Measurements from ENCODE around the gene CRACR2A. TPM values are rescaled to one million over a fixed set of nuclear protein-coding genes. Genes with fewer than 3 reads are reported as not detected.

Gene CRACR2A
- polyA plus RNA-seq, 3 donors, result 1.2 to 1.8 (median 1.7) TPM

- no peak for DNase-seq (ENCODE audit: low read depth in 3 of 3, low spot score in 2 of 3)
These were observed 150.4 kb downstream of the CRACR2A start for GRCh38 chr12:3602488-3602887.

GRCh38 chr12:3601461-3602150, 151.3 kb downstream of the CRACR2A start:
- DNase-seq (ENCODE audit: low read depth in 3 of 3, low spot score in 2 of 3), result no peak

GRCh38 chr12:3600951-3601350, 152.0 kb downstream of the CRACR2A start:
- no peak for DNase-seq (ENCODE audit: low read depth in 3 of 3, low spot score in 2 of 3)

GRCh38 chr12:3600039-3600720, 152.7 kb downstream of the CRACR2A start:
- no peak for DNase-seq (ENCODE audit: low read depth in 3 of 3, low spot score in 2 of 3)

GRCh38 chr12:3598896-3599860, 153.7 kb downstream of the CRACR2A start:
- no peak for DNase-seq (ENCODE audit: low read depth in 3 of 3, low spot score in 2 of 3)

- no peak for DNase-seq (ENCODE audit: low read depth in 3 of 3, low spot score in 2 of 3)
These were observed 155.2 kb downstream of the CRACR2A start for GRCh38 chr12:3597526-3598210.

- DNase-seq (ENCODE audit: low read depth in 3 of 3, low spot score in 2 of 3), result no peak
These were observed 156.1 kb downstream of the CRACR2A start for GRCh38 chr12:3596703-3597415.

GRCh38 chr12:3595721-3596120, 157.2 kb downstream of the CRACR2A start:
- no peak for DNase-seq (ENCODE audit: low read depth in 3 of 3, low spot score in 2 of 3)

GRCh38 chr12:3594966-3595365, 157.9 kb downstream of the CRACR2A start:
- DNase-seq (ENCODE audit: low read depth in 3 of 3, low spot score in 2 of 3), result no peak

- DNase-seq (ENCODE audit: low read depth in 3 of 3, low spot score in 2 of 3), result no peak
These were observed 158.9 kb downstream of the CRACR2A start for GRCh38 chr12:3593906-3594483.

GRCh38 chr12:3592856-3593625, 159.9 kb downstream of the CRACR2A start:
- no peak for DNase-seq (ENCODE audit: low read depth in 3 of 3, low spot score in 2 of 3)

GRCh38 chr12:3589745-3590144, 163.2 kb downstream of the CRACR2A start:
- no peak for DNase-seq (ENCODE audit: low read depth in 3 of 3, low spot score in 2 of 3)

- no peak for DNase-seq (ENCODE audit: low read depth in 3 of 3, low spot score in 2 of 3)
These were observed 165.4 kb downstream of the CRACR2A start for GRCh38 chr12:3587402-3588013.

GRCh38 chr12:3583656-3584334, 169.1 kb downstream of the CRACR2A start:
- no peak for DNase-seq (ENCODE audit: low read depth in 3 of 3, low spot score in 2 of 3)

GRCh38 chr12:3580094-3580749, 172.7 kb downstream of the CRACR2A start:
- DNase-seq (ENCODE audit: low read depth in 3 of 3, low spot score in 2 of 3), result no peak

GRCh38 chr12:3579446-3580093, 173.3 kb downstream of the CRACR2A start:
- DNase-seq (ENCODE audit: low read depth in 3 of 3, low spot score in 2 of 3), result no peak

GRCh38 chr12:3578557-3578956, 174.4 kb downstream of the CRACR2A start:
- no peak for DNase-seq (ENCODE audit: low read depth in 3 of 3, low spot score in 2 of 3)

All from right renal cortex interstitium (tissue), 3 donors.